Stimulated activated effector memory CD8-positive, alpha-beta T cell treated with anti-CD3 and anti-CD28 coated beads, Interleukin-12 subunit alpha, Interleukin-12 subunit beta, amount 100 ng/mL, for 72 hours (primary cell): ENCODE results near the gene EPS8L3.
"Not testable (repeated sequence)": the region's sequence is repeated elsewhere in the genome, so short reads cannot be mapped to it uniquely, and the experiment has no call there.

ENCODE experiments used
- ATAC-seq: fragments of 150-1000 bp; cut with Tn5 transposase; 2 replicates; pipeline ENCODE4 v1.10.0; 2021
- DNase-seq, 2 donors: peaks; one replicate each; pipeline ENCODE4 v3.0.0; 2021 to 2022; ENCODE audit warnings: low spot score in 2 of 2
- H3K27ac Mint-ChIP-seq: one replicate; pipeline ENCODE4 v1.8.0; 2022; ENCODE audit warnings: mild to moderate bottlenecking, mixed read lengths
- H3K36me3 Mint-ChIP-seq: one replicate; pipeline ENCODE4 v1.8.0; 2022; ENCODE audit warnings: mild to moderate bottlenecking, mixed read lengths
- H3K4me1 Mint-ChIP-seq: one replicate; pipeline ENCODE4 v1.8.0; 2022; ENCODE audit warnings: mixed read lengths
- H3K4me3 Mint-ChIP-seq: one replicate; pipeline ENCODE4 v1.8.0; 2022; ENCODE audit warnings: mild to moderate bottlenecking, mixed read lengths
- H3K9me3 Mint-ChIP-seq: one replicate; pipeline ENCODE4 v1.8.0; 2022; ENCODE audit warnings: mixed read lengths

EPS8L3 gene

DNA sequence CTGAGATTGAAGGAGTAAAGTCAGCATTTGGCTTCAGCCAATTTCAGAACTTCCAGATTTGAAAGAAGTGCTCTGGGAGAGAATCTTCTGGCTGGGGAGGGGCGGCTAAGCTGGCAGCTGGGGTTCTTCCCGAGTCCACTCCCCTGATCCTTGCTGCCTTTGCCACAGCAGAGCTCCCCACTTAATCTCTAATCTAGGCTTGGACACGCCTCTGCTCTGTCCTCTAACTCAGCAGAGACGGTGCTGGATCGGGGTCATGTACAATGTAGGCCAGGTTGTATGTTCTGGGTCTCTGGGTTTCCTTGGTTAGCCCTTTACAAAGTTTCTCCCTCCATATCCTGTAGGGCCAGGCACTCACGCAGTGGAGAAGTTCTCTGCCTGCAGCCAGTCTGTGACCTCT, 12.8 kb downstream of the EPS8L3 start:
- no peak for ATAC-seq
- DNase-seq = no peak
- H3K36me3 Mint-ChIP-seq = no peaks in the 10 kb centered on the region
- no peak overlapping the region for H3K4me3 Mint-ChIP-seq
- no peaks in the 10 kb centered on the region for H3K9me3 Mint-ChIP-seq
- no peaks in the 10 kb centered on the region for H3K4me1 Mint-ChIP-seq
- H3K27ac Mint-ChIP-seq = no peak overlapping the region

DNA sequence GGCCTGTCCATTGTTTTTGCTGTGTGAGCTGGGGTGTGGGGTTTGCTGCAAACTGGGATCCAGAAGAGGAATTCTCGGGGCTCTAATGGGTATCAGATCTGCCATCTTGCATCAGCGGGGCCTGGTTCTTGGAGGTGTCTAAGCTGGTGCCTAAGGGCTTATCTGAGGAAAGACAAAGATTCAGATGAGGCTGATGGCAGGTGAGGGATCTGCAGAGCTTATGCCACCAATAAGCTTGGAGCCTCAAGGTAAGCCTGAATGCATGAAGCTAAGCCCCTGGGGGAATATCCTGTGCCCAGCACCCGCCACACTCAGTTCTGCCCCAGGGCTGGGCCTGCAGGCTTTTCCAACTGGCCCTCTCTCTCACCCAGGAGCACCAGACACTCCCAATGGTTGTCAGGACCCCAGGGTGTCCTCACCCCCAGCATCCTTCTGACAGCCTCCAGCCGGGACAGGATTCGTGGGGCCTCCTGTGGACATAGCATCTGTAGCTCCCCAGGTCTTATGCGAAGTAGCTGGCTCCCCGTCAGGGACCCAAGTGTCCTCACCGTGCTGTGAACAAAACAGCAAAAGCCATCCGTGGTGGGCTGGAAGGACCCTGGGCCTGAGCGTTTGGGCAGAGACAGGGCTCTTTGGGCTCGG, 13.4 kb downstream of the EPS8L3 start:
- no peak for DNase-seq
- Mint-ChIP-seq H3K36me3 (no peaks in the 10 kb centered on the region), H3K9me3 (no peaks in the 10 kb centered on the region), H3K4me3 (no peak overlapping the region), H3K4me1 (no peaks in the 10 kb centered on the region), H3K27ac (no peak overlapping the region)
- ATAC-seq = no peak

DNA sequence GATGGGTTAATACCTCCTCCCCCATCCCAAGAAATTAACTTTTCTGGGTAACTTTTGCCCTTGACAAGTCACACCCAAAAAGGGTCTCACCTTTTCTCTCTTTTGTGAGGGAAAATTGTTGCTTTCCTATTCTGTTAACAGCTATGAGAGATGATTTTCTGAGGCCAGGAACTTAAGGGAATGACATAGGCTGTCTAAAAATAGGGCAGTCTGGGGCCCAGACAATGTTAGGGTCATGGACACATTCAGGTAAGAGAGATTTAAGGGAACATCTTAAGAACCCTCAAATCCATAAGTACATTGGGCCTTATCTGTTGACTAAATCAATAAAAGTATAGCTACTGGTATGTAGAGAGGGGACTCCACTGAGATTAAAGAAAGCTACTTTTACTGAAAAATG, 14.5 kb downstream of the EPS8L3 start:
- Mint-ChIP-seq H3K9me3 (no peaks in the 10 kb centered on the region), H3K27ac (no peak overlapping the region), H3K4me1 (no peaks in the 10 kb centered on the region), H3K36me3 (no peaks in the 10 kb centered on the region), H3K4me3 (no peak overlapping the region)
- DNase-seq (no peak), ATAC-seq (no peak)

- not testable (repeated sequence) for H3K9me3 Mint-ChIP-seq, H3K4me1 Mint-ChIP-seq
Observed at GRCh38 chr1:109748311-109748710, 15.4 kb downstream of the EPS8L3 start.

GRCh38 chr1:109740615-109741373, 22.9 kb downstream of the EPS8L3 start, which contains the start of gene GSTM3:
Gene GSTM3, minus strand, starts transcription at chr1:109741038. Its CDS starts 751 bp downstream, at chr1:109740287.
- peak; percentile 4 for ATAC-seq
- Mint-ChIP-seq H3K9me3 (no peaks in the 10 kb centered on the region), H3K27ac (peak within 1 kb of the TSS; percentile 29), H3K36me3 (peaks cover 5% of the 10 kb centered on the region), H3K4me3 (peak within 1 kb of the TSS; percentile 74), H3K4me1 (peaks cover 12% of the 10 kb centered on the region)
- no peak for DNase-seq

More at GRCh38 chr1:109748311-109748710, 15.4 kb downstream of the EPS8L3 start:
- DNase-seq, H3K4me3 Mint-ChIP-seq, H3K27ac Mint-ChIP-seq, H3K36me3 Mint-ChIP-seq, ATAC-seq: not testable (repeated sequence)

DNA sequence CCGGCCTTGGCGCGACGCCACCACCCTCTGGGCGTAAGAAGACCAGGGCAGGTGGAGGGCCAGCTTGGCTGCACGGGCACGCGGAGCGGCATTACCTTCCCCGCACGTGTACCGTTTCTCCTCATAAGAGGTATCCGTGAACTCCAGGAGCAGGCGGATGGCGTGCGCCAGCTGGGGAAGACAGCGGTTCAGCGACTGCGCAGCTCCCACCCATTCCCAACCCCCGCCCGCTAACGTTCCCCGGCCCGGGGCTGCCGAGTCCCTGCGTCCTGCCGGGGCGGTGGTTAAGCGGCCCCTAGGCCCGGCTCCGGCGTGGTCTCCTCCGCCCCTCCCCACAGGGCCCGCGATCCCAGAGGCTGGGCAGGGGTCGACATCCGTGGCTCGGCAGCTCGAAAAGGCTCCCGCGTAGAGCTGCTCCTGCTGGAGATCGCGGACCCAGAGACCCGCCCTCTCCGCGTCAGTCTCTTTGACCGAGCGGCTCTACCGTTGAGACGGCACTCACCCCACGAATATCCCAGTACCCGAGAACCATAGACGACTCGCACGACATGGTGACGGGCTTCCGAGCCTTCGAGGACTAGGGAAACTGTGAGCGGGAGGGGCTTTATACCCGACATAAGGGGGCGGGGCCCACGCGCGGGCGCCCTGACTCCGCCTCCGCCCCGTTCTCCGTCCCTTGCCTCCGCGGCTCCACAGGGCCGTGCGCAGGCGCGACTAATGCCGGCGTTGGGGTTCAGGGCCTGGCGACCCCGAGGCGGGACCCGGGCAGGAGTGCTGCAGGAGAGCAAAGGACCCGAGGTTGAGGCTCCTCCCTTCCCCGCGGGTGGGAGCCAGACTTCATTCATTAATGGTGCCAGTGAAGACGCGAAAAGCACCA, 23.7 kb downstream of the EPS8L3 start:
- DNase-seq (peak; percentile 74 to 82), ATAC-seq (peak; percentile 96)
- H3K36me3 Mint-ChIP-seq = peaks cover 5% of the 10 kb centered on the region
- no peaks in the 10 kb centered on the region for H3K9me3 Mint-ChIP-seq
- peak overlapping the region; percentile 74 for H3K4me3 Mint-ChIP-seq
- peak overlapping the region; percentile 29 for H3K27ac Mint-ChIP-seq
- peaks cover 12% of the 10 kb centered on the region for H3K4me1 Mint-ChIP-seq

DNA sequence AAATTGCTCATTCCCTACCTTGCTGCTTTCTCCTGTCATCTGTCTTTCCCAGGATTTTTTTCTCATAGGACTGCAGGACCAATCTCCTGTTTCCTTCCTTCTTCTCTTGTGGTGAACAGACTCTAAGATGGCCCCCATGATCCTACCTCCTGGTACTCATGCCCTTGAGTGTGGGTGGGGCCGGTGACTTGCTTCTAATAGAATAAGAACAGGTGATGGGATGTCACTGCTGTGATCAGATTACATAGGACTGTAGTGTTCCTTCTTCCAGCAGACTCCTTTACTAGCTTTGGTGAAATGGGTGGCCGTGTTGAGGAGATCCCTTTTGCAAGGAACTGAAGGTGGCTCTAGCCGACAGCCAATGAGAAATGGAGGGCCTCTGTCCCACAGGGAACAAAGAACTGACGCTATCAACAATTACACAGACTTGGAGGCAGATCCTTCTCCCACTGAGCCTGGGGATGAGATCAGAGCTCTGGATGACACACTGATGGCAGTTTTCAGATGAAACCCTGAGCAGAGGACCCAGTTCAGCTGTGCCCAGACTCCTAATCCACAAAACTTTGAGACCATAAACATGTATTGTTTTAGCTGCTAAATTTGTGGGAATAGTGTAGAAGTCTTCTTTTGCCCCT, 30.4 kb downstream of the EPS8L3 start:
- no peaks in the 10 kb centered on the region for H3K9me3 Mint-ChIP-seq
- no peaks in the 10 kb centered on the region for H3K4me1 Mint-ChIP-seq
- ATAC-seq (no peak), DNase-seq (no peak)
- no peak overlapping the region for H3K4me3 Mint-ChIP-seq
- peaks cover 5% of the 10 kb centered on the region for H3K36me3 Mint-ChIP-seq
- no peak overlapping the region for H3K27ac Mint-ChIP-seq

DNA sequence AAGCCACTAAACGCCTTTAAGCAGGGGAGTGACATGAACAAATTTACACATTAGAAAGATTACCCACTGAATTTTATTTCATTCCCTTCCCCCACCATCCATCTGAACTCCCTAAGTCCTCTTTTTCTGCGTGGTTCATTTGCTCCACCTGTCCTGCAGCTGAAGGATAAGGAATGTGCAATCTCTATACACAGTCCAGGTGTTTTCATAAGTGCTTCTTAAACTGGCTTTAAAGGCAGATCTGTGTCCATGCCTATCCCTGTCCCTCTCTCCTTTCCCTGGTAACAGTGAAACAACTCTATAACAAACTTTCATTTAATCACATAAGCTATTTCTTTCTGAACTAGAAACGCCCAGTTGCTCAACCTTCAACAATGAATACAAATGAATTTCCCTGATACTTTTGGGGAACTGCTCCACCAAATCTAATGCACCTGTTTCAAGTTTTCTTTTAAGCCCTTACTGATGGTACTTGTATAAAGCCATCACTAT, 31.3 kb downstream of the EPS8L3 start:
- Mint-ChIP-seq H3K36me3 (peaks cover 5% of the 10 kb centered on the region), H3K4me3 (no peak overlapping the region), H3K27ac (no peak overlapping the region), H3K9me3 (no peaks in the 10 kb centered on the region), H3K4me1 (no peaks in the 10 kb centered on the region)
- no peak for DNase-seq
- no peak for ATAC-seq

- no peaks in the 10 kb centered on the region for H3K36me3 Mint-ChIP-seq
- DNase-seq (no peak), ATAC-seq (no peak)
- H3K4me1 Mint-ChIP-seq = no peaks in the 10 kb centered on the region
- no peak overlapping the region for H3K4me3 Mint-ChIP-seq
- no peaks in the 10 kb centered on the region for H3K9me3 Mint-ChIP-seq
- no peak overlapping the region for H3K27ac Mint-ChIP-seq
Observed at GRCh38 chr1:109730666-109731065, 33.1 kb downstream of the EPS8L3 start.

- H3K4me1 Mint-ChIP-seq = no peaks in the 10 kb centered on the region
- H3K4me3 Mint-ChIP-seq = no peak overlapping the region
- DNase-seq = no peak
- no peak for ATAC-seq
- H3K9me3 Mint-ChIP-seq = no peaks in the 10 kb centered on the region
- no peak overlapping the region for H3K27ac Mint-ChIP-seq
- no peaks in the 10 kb centered on the region for H3K36me3 Mint-ChIP-seq
Observed at GRCh38 chr1:109728870-109729269, 34.9 kb downstream of the EPS8L3 start.

DNA sequence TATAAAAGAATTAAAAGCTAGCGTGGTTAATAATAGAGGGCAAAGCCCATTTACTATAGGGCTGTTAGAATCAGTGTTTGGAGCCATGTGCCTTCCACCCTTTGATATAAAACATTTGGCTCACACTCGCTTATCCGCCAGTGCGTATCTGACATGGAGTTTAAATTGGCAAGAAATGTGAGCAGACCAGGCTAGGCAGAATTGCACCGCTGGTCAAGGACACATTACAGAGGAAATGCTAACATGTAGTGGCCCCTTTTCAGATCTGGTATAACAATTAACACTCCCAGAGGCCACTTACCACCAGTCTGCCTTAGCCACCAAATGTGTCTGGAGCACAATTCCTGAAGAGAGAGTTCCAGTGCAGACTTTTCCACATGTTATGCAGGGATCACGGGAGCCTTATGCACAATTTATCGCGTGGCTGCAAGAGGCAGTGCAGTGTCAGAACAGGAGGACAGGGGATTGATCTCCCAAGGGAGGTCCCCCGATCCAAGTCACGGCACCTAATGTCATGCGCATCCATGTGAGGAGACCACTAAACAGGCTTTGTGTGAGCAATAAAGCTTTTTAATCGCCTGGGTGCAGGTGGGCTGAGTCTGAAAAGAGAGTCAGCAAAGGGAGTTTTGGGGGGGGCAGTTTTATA, 36.9 kb downstream of the EPS8L3 start:
- Mint-ChIP-seq H3K36me3 (no peaks in the 10 kb centered on the region), H3K4me3 (no peak overlapping the region), H3K27ac (no peak overlapping the region), H3K4me1 (no peaks in the 10 kb centered on the region), H3K9me3 (no peaks in the 10 kb centered on the region)
- DNase-seq = no peak
- ATAC-seq = no peak

GRCh38 chr1:109726007-109726406, 37.7 kb downstream of the EPS8L3 start:
- DNase-seq (no peak), ATAC-seq (no peak)
- Mint-ChIP-seq H3K4me3 (no peak overlapping the region), H3K27ac (no peak overlapping the region), H3K9me3 (no peaks in the 10 kb centered on the region), H3K36me3 (no peaks in the 10 kb centered on the region), H3K4me1 (no peaks in the 10 kb centered on the region)

GRCh38 chr1:109725510-109725909, 38.2 kb downstream of the EPS8L3 start:
- Mint-ChIP-seq H3K4me1 (no peaks in the 10 kb centered on the region), H3K9me3 (no peaks in the 10 kb centered on the region), H3K27ac (no peak overlapping the region), H3K4me3 (no peak overlapping the region), H3K36me3 (no peaks in the 10 kb centered on the region)
- ATAC-seq (no peak), DNase-seq (no peak)

DNA sequence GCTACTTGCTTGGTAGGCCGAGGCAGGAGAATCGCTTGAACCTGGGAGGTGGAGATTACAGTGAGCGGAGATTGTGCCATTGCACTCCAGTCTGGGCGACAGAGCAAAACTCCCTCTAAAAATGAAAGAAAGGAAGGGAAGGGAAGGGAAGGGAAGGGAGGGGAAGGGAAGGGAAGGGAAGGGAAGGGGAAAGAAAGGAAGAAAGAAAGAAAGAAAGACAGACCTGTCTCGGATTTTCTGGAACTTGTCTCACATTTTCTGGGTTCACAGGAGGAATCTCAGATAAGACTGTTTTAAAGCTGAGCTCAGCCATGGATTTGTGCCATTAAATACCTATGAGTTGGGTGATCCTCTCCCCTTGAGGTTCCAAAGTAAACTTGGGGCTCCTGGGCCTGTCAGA, 38.8 kb downstream of the EPS8L3 start:
- ATAC-seq = no peak
- H3K9me3 Mint-ChIP-seq = no peaks in the 10 kb centered on the region
- no peak for DNase-seq
- H3K4me1 Mint-ChIP-seq = no peaks in the 10 kb centered on the region
- H3K36me3 Mint-ChIP-seq = no peaks in the 10 kb centered on the region
- no peak overlapping the region for H3K27ac Mint-ChIP-seq
- no peak overlapping the region for H3K4me3 Mint-ChIP-seq
